GM21390 (cell line): ENCODE results near the gene JCAD.

ENCODE experiments used
- ATAC-seq: cut with Tn5 transposase; IDR thresholded peaks from one replicate; pipeline ENCODE4 v1.9.1; 2021; ENCODE audit not compliant: unreplicated experiment

JCAD gene

GRCh38 chr10:30073045-30073766 lies 13.8 kb upstream of the JCAD start:
- no peak for ATAC-seq

- no peak for ATAC-seq
Measured at GRCh38 chr10:30072068-30072467, 12.7 kb upstream of the JCAD start.

GRCh38 chr10:30070001-30070685 lies 10.8 kb upstream of the JCAD start:
- no peak for ATAC-seq

GRCh38 chr10:30068492-30069223 lies 9.3 kb upstream of the JCAD start:
- ATAC-seq, result no peak

- no peak for ATAC-seq
Measured at GRCh38 chr10:30063099-30063498, 3.7 kb upstream of the JCAD start.

GRCh38 chr10:30062582-30062981 lies 3.2 kb upstream of the JCAD start:
- no peak for ATAC-seq

GRCh38 chr10:30062090-30062489 lies 2.7 kb upstream of the JCAD start:
- ATAC-seq, result no peak

GRCh38 chr10:30058570-30059132 lies 735 bp downstream of the JCAD start:
- ATAC-seq, result no peak

GRCh38 chr10:30057894-30058556 lies 1.4 kb downstream of the JCAD start:
- ATAC-seq, result no peak

- ATAC-seq, result no peak
Measured at GRCh38 chr10:30057421-30057841, 2.0 kb downstream of the JCAD start.

GRCh38 chr10:30056767-30057355 lies 2.5 kb downstream of the JCAD start:
- no peak for ATAC-seq

GRCh38 chr10:30056281-30056680 lies 3.1 kb downstream of the JCAD start:
- no peak for ATAC-seq

- no peak for ATAC-seq
Measured at GRCh38 chr10:30055226-30055662, 4.1 kb downstream of the JCAD start.

- ATAC-seq, result no peak
Measured at GRCh38 chr10:30052062-30052461, 7.3 kb downstream of the JCAD start.

- no peak for ATAC-seq
Measured at GRCh38 chr10:30051220-30051619, 8.2 kb downstream of the JCAD start.

GRCh38 chr10:30050411-30050810 lies 9.0 kb downstream of the JCAD start:
- no peak for ATAC-seq

- ATAC-seq, result no peak
Measured at GRCh38 chr10:30048768-30049517, 10.4 kb downstream of the JCAD start.

GRCh38 chr10:30047924-30048531 lies 11.4 kb downstream of the JCAD start:
- ATAC-seq, result no peak

- ATAC-seq, result no peak
Measured at GRCh38 chr10:30047430-30047829, 12.0 kb downstream of the JCAD start.

- no peak for ATAC-seq
Measured at GRCh38 chr10:30046476-30046875, 12.9 kb downstream of the JCAD start.
